Peyer's patch (tissue), 4 donors: ENCODE measurements around the gene SOD1. TPM values are rescaled to one million over a fixed set of nuclear protein-coding genes. Genes with fewer than 3 reads are reported as not detected.
"Not testable (repeated sequence)": the region's sequence is repeated elsewhere in the genome, so short reads cannot be mapped to it uniquely, and the experiment has no call there.

Experiments
- DNase-seq, 3 donors: peaks; one replicate each; pipeline ENCODE4 v3.0.0-alpha.2; 2017 to 2019
- H3K27ac ChIP-seq, 4 donors: fragments of 200-600 bp; sonication (generic); one replicate each; pipeline ENCODE4 v1.5.1; 2016 to 2019
- H3K27me3 ChIP-seq, 2 donors: fragments of 200-600 bp; sonication (generic); one replicate each; pipeline ENCODE4 v1.5.1; 2019
- H3K36me3 ChIP-seq, 3 donors: fragments of 200-600 bp; sonication (generic); one replicate each; pipeline ENCODE4 v1.5.1; 2016 to 2019
- H3K4me1 ChIP-seq, 4 donors: fragments of 200-600 bp; sonication (generic); one replicate each; pipeline ENCODE4 v1.5.1; 2016 to 2019
- H3K4me3 ChIP-seq, 4 donors: fragments of 200-600 bp; sonication (generic); 1 replicate in 3 of 4; 2 replicates in 1 of 4; pipeline ENCODE4 v1.5.1; 2016 to 2019; ENCODE audit warnings: mild to moderate bottlenecking in 1 of 4
- H3K9me3 ChIP-seq, 4 donors: fragments of 200-600 bp; sonication (generic); one replicate each; pipeline ENCODE4 v1.5.1; 2016 to 2019; ENCODE audit warnings: mild to moderate bottlenecking in 1 of 4
- CTCF ChIP-seq, 6 experiments: fragments of 450-650 bp in 4 of 6; fragments of 200-600 bp in 2 of 6; sonication (generic) in 1 of 6; IDR thresholded peaks; one replicate each; pipeline ENCODE4 v1.5.1; 2017 to 2019; ENCODE audit warnings: antibody characterized with exemption in 6 of 6, mild to moderate bottlenecking in 3 of 6, moderate library complexity in 1 of 6
- POLR2A ChIP-seq, 2 donors: fragments of 450-650 bp; IDR thresholded peaks; one replicate each; pipeline ENCODE4 v1.5.1; 2017; ENCODE audit warnings: antibody characterized with exemption in 2 of 2, mild to moderate bottlenecking in 2 of 2, moderate library complexity in 2 of 2
- total RNA-seq, 4 donors: library from RNA; depleted of rRNA; stranded (reverse); fragments of >200 nt; gene quantifications; one replicate each; pipeline ENCODE4 v1.1.0, GENCODE V29; 2016

The SOD1 gene
- total RNA-seq, 4 donors from 2014 or later: 102 to 304 (median 219) TPM

DNA sequence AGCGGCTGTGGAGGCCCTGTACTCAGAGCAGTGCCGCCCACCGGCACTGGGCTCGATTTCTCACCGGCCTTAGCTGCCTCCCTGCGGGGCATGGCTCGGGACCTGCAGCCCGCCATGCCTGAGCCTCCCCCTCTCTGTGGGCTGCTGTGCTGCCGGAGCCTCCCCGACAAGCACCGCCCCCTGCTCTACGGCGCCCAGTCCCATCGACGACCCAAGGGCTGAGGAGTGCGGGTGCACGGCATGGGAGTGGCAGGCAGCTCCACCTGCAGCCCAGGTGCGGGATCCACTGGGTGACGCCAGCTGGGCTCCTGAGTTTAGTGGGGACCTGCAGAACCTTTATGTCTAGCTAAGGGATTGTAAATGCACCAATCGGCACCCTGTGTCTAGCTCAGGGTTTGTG, 5.2 kb upstream of the SOD1 start:
- Histone ChIP-seq H3K36me3 (no peaks in the 10 kb centered on the region), H3K9me3 (no peaks in the 10 kb centered on the region), H3K27ac (no peak overlapping the region), H3K27me3 (no peaks in the 10 kb centered on the region), H3K4me3 (no peak overlapping the region), H3K4me1 (peaks cover 0 to 16% (median 0%) of the 10 kb centered on the region in 4 donors)
- TF ChIP-seq POLR2A (IDR thresholded peaks at IDR 0.05): no peak
- TF ChIP-seq CTCF (IDR thresholded peaks at IDR 0.05): no peak
- DNase-seq: no peak

- H3K36me3 ChIP-seq, H3K27me3 ChIP-seq, H3K9me3 ChIP-seq: not testable (repeated sequence)
- H3K4me1 ChIP-seq: peaks cover 0 to 16% (median 0%) of the 10 kb centered on the region in 4 donors
- peak overlapping the region in 1 of 4 donors; percentile 42 for H3K27ac ChIP-seq
- peak overlapping the region in 3 of 4 donors; percentile 2 to 19 (median 12) for H3K4me3 ChIP-seq
- DNase-seq: peak in 1 of 3 donors; percentile 25
Measured at GRCh38 chr21:31654821-31655580, 4.5 kb upstream of the SOD1 start.

- H3K4me1 ChIP-seq: peaks cover 0 to 27% (median 3%) of the 10 kb centered on the region in 4 donors
- H3K9me3 ChIP-seq: no peaks in the 10 kb centered on the region
- no peak for DNase-seq
- H3K4me3 ChIP-seq: no peak overlapping the region
- TF ChIP-seq CTCF (IDR thresholded peaks at IDR 0.05) (no peak), POLR2A (IDR thresholded peaks at IDR 0.05) (no peak)
- H3K36me3 ChIP-seq: no peaks in the 10 kb centered on the region
- H3K27me3 ChIP-seq: no peaks in the 10 kb centered on the region
- peak overlapping the region in 2 of 4 donors; percentile 84 to 92 for H3K27ac ChIP-seq
Measured at GRCh38 chr21:31656199-31657095, 3.0 kb upstream of the SOD1 start.

DNA sequence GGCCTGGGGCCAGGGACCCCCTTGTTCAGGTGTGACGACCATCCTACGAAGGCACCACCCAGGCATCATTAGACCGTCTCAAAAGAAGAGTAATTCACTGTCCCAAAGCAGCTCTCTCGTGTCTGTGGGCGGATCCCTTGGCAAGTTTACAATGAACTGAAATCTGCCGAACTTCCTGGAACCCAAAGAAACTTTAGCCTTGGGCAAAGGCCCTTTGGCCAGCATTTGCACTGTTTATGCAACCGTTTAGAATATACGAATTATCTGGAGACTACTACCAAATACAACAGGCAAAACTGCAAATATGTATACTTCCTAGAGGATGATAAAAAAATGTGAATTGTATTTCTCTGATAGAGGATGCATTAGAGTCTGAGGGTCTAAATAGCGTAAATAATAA, 1.4 kb upstream of the SOD1 start:
- Histone ChIP-seq H3K9me3 (no peaks in the 10 kb centered on the region), H3K36me3 (no peaks in the 10 kb centered on the region), H3K4me1 (peaks cover 0 to 41% (median 8%) of the 10 kb centered on the region in 4 donors), H3K27ac (peak overlapping the region in 2 of 4 donors; percentile 84 to 92), H3K27me3 (no peaks in the 10 kb centered on the region), H3K4me3 (peak overlapping the region in 1 of 4 donors; percentile 15)
- DNase-seq: peak in 1 of 3 donors; percentile 79
- TF ChIP-seq POLR2A (IDR thresholded peaks at IDR 0.05) (no peak), CTCF (IDR thresholded peaks at IDR 0.05) (no peak)

GRCh38 chr21:31659286-31659535, 282 bp upstream of the SOD1 start:
- Histone ChIP-seq H3K4me3 (peak overlapping the region; percentile 71 to 96 (median 80)), H3K27ac (peak overlapping the region; percentile 87 to 98 (median 92))

More at GRCh38 chr21:31659286-31659535, 282 bp upstream of the SOD1 start:
- no peaks in the 10 kb centered on the region for H3K27me3 ChIP-seq
- H3K4me1 ChIP-seq: peaks cover 0 to 45% (median 8%) of the 10 kb centered on the region in 4 donors
- TF ChIP-seq POLR2A (IDR thresholded peaks at IDR 0.05) (no peak), CTCF (IDR thresholded peaks at IDR 0.05) (no peak)
- DNase-seq: no peak
- H3K36me3 ChIP-seq: peaks cover 0 to 5% (median 0%) of the 10 kb centered on the region in 3 donors
- no peaks in the 10 kb centered on the region for H3K9me3 ChIP-seq
